Spleen (tissue), 11 donors: ENCODE results near the gene HLCS. TPM values are rescaled to one million over a fixed set of nuclear protein-coding genes. Genes with fewer than 3 reads are reported as not detected.
"Not testable (repeated sequence)": the region's sequence is repeated elsewhere in the genome, so short reads cannot be mapped to it uniquely, and the experiment has no call there.

Experiments
- DNase-seq: peaks from one replicate; pipeline ENCODE4 v3.0.0-alpha.2; 2020
- H3K27ac ChIP-seq, 8 donors: fragments of 200-600 bp; sonication (generic) in 7 of 8; 1 replicate in 4 of 8; 2 replicates in 4 of 8; pipeline versions ENCODE4 v1.5.0 to v1.8.0; 2016 to 2021; ENCODE audit warnings: inconsistent platforms in 4 of 8, mild to moderate bottlenecking in 4 of 8, moderate library complexity in 1 of 8
- H3K27me3 ChIP-seq, 7 donors: fragments of 200-600 bp; sonication (generic) in 6 of 7; replicated peaks in 1 of 7; 1 replicate in 4 of 7; 2 replicates in 3 of 7; pipeline versions ENCODE4 v1.5.0 to v1.8.0; 2016 to 2021; ENCODE audit warnings: inconsistent platforms in 3 of 7, mild to moderate bottlenecking in 1 of 7
- H3K36me3 ChIP-seq, 6 donors: fragments of 200-600 bp; sonication (generic) in 5 of 6; 1 replicate in 4 of 6; 2 replicates in 2 of 6; pipeline versions ENCODE4 v1.5.0 to v1.8.0; 2016 to 2021; ENCODE audit warnings: inconsistent platforms in 2 of 6
- H3K4me1 ChIP-seq, 6 donors: fragments of 200-600 bp; sonication (generic) in 5 of 6; 1 replicate in 3 of 6; 2 replicates in 3 of 6; pipeline versions ENCODE4 v1.5.0 to v1.8.0; 2016 to 2021; ENCODE audit warnings: inconsistent platforms in 3 of 6
- H3K4me3 ChIP-seq, 8 donors: fragments of 200-600 bp; sonication (generic) in 7 of 8; 1 replicate in 4 of 8; 2 replicates in 4 of 8; pipeline versions ENCODE4 v1.5.0 to v1.8.0; 2016 to 2021; ENCODE audit warnings: inconsistent platforms in 4 of 8, mild to moderate bottlenecking in 4 of 8, moderate library complexity in 2 of 8
- H3K9me3 ChIP-seq, 8 donors: fragments of 200-600 bp; sonication (generic) in 7 of 8; 1 replicate in 4 of 8; 2 replicates in 4 of 8; pipeline versions ENCODE4 v1.5.0 to v1.8.0; 2016 to 2021; ENCODE audit warnings: inconsistent platforms in 4 of 8
- CTCF ChIP-seq, 11 experiments: fragments of 200-600 bp in 7 of 11; fragments of 450-650 bp in 4 of 11; sonication (generic) in 4 of 11; IDR thresholded peaks in 8 of 11; conservative IDR thresholded peaks in 3 of 11; 1 replicate in 7 of 11; 2 replicates in 4 of 11; pipeline versions ENCODE4 v1.4.0 to v1.8.0; 2016 to 2021; ENCODE audit warnings: antibody characterized with exemption in 11 of 11, inconsistent platforms in 4 of 11, mild to moderate bottlenecking in 1 of 11
- POLR2A ChIP-seq, 3 donors: fragments of 450-650 bp; IDR thresholded peaks; one replicate each; pipeline ENCODE4 v1.5.1; 2017; ENCODE audit warnings: antibody characterized with exemption in 3 of 3, mild to moderate bottlenecking in 1 of 3
- POLR2AphosphoS5 ChIP-seq, 3 donors: sonication (generic); formaldehyde crosslinking; IDR thresholded peaks; one replicate each; pipeline ENCODE4 v1.5.1; 2017; ENCODE audit warnings: antibody characterized with exemption in 3 of 3
- WGBS, 5 donors: extraction: QIAGEN DNeasy Blood & Tissue Kit in 3 of 5; methylation state at CpG; one replicate each; pipeline versions ENCODE4 v1.1.5 to v1.1.7; 2013 to 2018; 5-methylcytosine and 5-hydroxymethylcytosine counted together
- intact Hi-C: fragments of 100-400 bp; cut with DNase I; formaldehyde crosslinking; loops from one replicate; pipeline ENCODE4 v1.15.0; 2023; ENCODE audit warnings: low total_unique reads
- polyA plus RNA-seq, 3 donors: library from polyadenylated mRNA; stranded (reverse); fragments of 200-250 nt; gene quantifications; one replicate each; pipeline ENCODE4 v1.2.1, GENCODE V29; 2013
- total RNA-seq, 7 donors: library from RNA; depleted of rRNA in 3 of 7; stranded (reverse); fragments of >200 nt in 3 of 7; fragmentation: NEBNext Ultra II Directional in 4 of 7; extraction: Animal tissue kit (Norgen Biotek cat#: 25700) in 4 of 7; gene quantifications; one replicate each; pipeline versions ENCODE4 v1.1.0 to v1.2.1, GENCODE V29; 2016 to 2021
- donor health status: healthy with polysubstance abuse.
- donor health status: DM: no; HTN: no; CAD: no; lungs with moderate emphysema.
- donor health status: DM: no; HTN: no; CAD: no.
- donor health status: Bipolar disorder and iron deficiency.
- donor health status: healthy.
- donor health status: DM: no; HTN: no; CAD: no.
- donor health status: DM: yes; HTN: yes; CAD: no.

Gene HLCS
- total and polyA plus RNA-seq, 10 donors = 1.7 to 22.8 (median 16.3) TPM

GRCh38 chr21:36959020-36959835 is 7.2 kb downstream of the HLCS start:
- 86 to 96% (median 95%) methylated on average over 15 to 17 of the region's 17 CpGs for WGBS, 5 donors
- H3K36me3 ChIP-seq = peaks cover 0 to 42% (median 5%) of the 10 kb centered on the region in 6 donors
- H3K4me3 ChIP-seq = no peak overlapping the region
- TF ChIP-seq POLR2A (IDR thresholded peaks at IDR 0.05) = no peak
- no peak for TF ChIP-seq CTCF (IDR thresholded peaks at IDR 0.05 in 8 of 11, conservative IDR thresholded peaks at IDR 0.05 in 3 of 11)
- TF ChIP-seq POLR2AphosphoS5 (IDR thresholded peaks at IDR 0.05) = no peak
- intact Hi-C loops = no loop called here
- H3K27ac ChIP-seq = no peak overlapping the region
- H3K27me3 ChIP-seq = no peaks in the 10 kb centered on the region
- no peak for DNase-seq
- no peaks in the 10 kb centered on the region for H3K4me1 ChIP-seq
- H3K9me3 ChIP-seq = no peaks in the 10 kb centered on the region

- no peak overlapping the region for H3K27ac ChIP-seq
- 90 to 97% (median 94%) methylated on average over 4 of the region's 4 CpGs for WGBS, 5 donors
- no peak for DNase-seq
- H3K4me3 ChIP-seq = no peak overlapping the region
- no peaks in the 10 kb centered on the region for H3K27me3 ChIP-seq
- no peak for TF ChIP-seq CTCF (IDR thresholded peaks at IDR 0.05 in 8 of 11, conservative IDR thresholded peaks at IDR 0.05 in 3 of 11)
- no peak for TF ChIP-seq POLR2AphosphoS5 (IDR thresholded peaks at IDR 0.05)
- TF ChIP-seq POLR2A (IDR thresholded peaks at IDR 0.05) = no peak
- H3K4me1 ChIP-seq = no peaks in the 10 kb centered on the region
- intact Hi-C loops = no loop called here
- H3K36me3 ChIP-seq = peaks cover 0 to 31% (median 5%) of the 10 kb centered on the region in 6 donors
- no peaks in the 10 kb centered on the region for H3K9me3 ChIP-seq
Measured at GRCh38 chr21:36955783-36956182, 10.7 kb downstream of the HLCS start.

GRCh38 chr21:36952331-36952730 is 14.1 kb downstream of the HLCS start:
- DNase-seq, H3K27ac ChIP-seq, intact Hi-C loops, H3K4me1 ChIP-seq, H3K4me3 ChIP-seq, H3K27me3 ChIP-seq: not testable (repeated sequence)
- Histone ChIP-seq H3K9me3 (peaks cover 0 to 11% (median 3%) of the 10 kb centered on the region in 8 donors), H3K36me3 (peaks cover 0 to 27% (median 4%) of the 10 kb centered on the region in 6 donors)
- WGBS, 5 donors = 96 to 98% (median 97%) methylated on average over 12 of the region's 12 CpGs

- Histone ChIP-seq H3K4me1 (no peaks in the 10 kb centered on the region), H3K27ac (no peak overlapping the region), H3K36me3 (peaks cover 0 to 26% (median 7%) of the 10 kb centered on the region in 6 donors), H3K27me3 (no peaks in the 10 kb centered on the region), H3K4me3 (no peak overlapping the region), H3K9me3 (peaks cover 0 to 11% (median 3%) of the 10 kb centered on the region in 8 donors)
- no peak for TF ChIP-seq CTCF (IDR thresholded peaks at IDR 0.05 in 8 of 11, conservative IDR thresholded peaks at IDR 0.05 in 3 of 11)
- intact Hi-C loops = no loop called here
- WGBS, 5 donors = 94 to 97% (median 96%) methylated on average over 5 to 6 of the region's 6 CpGs
- no peak for DNase-seq
Measured at GRCh38 chr21:36949171-36950141, 17.0 kb downstream of the HLCS start.
